Testis (tissue), 2 donors: ENCODE measurements around the gene TBC1D22A.

Experiments
- POLR2A ChIP-seq: fragments of 450-650 bp; IDR thresholded peaks from one replicate; pipeline ENCODE4 v1.6.1; 2017; ENCODE audit warnings: antibody characterized with exemption, mild to moderate bottlenecking, moderate library complexity
- TF ChIP-seq, protein P1 (sequence below), 3 experiments: fragments of 450-650 bp in 2 of 3; fragments of 200-600 bp in 1 of 3; sonication (generic) in 1 of 3; IDR thresholded peaks; one replicate each; pipeline ENCODE4 v1.5.1; 2016 to 2019; ENCODE audit warnings: antibody characterized with exemption in 3 of 3, mild to moderate bottlenecking in 2 of 3, moderate library complexity in 1 of 3

DNA sequence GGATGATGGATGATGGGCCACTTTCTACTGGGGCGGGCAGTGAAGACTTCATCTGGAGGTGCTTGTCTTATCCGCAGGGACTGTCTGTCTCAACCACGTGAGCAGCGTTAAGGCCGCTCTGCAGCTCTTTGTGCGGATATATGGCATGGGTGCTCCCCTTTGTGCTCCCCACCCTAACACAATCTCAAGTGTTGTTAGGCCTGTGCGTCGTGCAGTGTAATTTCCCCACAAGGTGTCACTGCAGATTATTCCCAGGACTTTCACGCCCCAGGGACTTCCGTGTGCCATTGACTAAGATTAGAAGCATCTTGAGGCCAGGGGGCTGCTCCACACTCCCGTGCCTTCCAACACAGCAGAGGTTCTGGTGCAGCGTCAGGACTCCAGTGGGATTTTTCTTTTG lies 65.3 kb downstream of the TBC1D22A start:
- TF ChIP-seq, protein P1, sequence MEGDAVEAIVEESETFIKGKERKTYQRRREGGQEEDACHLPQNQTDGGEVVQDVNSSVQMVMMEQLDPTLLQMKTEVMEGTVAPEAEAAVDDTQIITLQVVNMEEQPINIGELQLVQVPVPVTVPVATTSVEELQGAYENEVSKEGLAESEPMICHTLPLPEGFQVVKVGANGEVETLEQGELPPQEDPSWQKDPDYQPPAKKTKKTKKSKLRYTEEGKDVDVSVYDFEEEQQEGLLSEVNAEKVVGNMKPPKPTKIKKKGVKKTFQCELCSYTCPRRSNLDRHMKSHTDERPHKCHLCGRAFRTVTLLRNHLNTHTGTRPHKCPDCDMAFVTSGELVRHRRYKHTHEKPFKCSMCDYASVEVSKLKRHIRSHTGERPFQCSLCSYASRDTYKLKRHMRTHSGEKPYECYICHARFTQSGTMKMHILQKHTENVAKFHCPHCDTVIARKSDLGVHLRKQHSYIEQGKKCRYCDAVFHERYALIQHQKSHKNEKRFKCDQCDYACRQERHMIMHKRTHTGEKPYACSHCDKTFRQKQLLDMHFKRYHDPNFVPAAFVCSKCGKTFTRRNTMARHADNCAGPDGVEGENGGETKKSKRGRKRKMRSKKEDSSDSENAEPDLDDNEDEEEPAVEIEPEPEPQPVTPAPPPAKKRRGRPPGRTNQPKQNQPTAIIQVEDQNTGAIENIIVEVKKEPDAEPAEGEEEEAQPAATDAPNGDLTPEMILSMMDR (IDR thresholded peaks at IDR 0.05) = no peak
- no peak for TF ChIP-seq POLR2A
